K562 treated with DMSO at 1 percent for 12 hours (cell line): ENCODE results near the gene IFNGR1. TPM values are rescaled to one million over a fixed set of nuclear protein-coding genes. Genes with fewer than 3 reads are reported as not detected.

Experiments used
- total RNA-seq: library from RNA; unstranded; fragments of 300-600 nt; gene quantifications from 2 replicates; pipeline ENCODE4 v1.2.3, GENCODE V29; 2022; ENCODE audit not compliant: insufficient read depth

IFNGR1 gene
- 17.3 and 38.3 TPM in 2 replicates for total RNA-seq

GRCh38 chr6:137218917-137219663, at the start of gene IFNGR1:
TSS of gene IFNGR1 (minus strand) at chr6:137219385. CDS start at chr6:137219327, 58 bp downstream.

GRCh38 chr6:137173501-137173900, 45.7 kb downstream of the IFNGR1 start, which contains the start of gene IL22RA2:
TSS of gene IL22RA2 (minus strand) at chr6:137173644. CDS start at chr6:137161749, 11,895 bp downstream.

Other genes with a start within 250 kb of the IFNGR1 start
- gene IL20RA, start 174.4 kb downstream of the IFNGR1 start, total RNA-seq: not detected in 2 replicates
- gene IL22RA2, start 45.7 kb downstream of the IFNGR1 start, total RNA-seq: not detected in 2 replicates